Stimulated activated CD4-positive, alpha-beta T cell treated with anti-CD3 and anti-CD28 coated beads, Interleukin-4, amount 100 ng/mL, for 4 hours (primary cell): ENCODE measurements around the gene RNF20.
"Not testable (repeated sequence)": the region's sequence is repeated elsewhere in the genome, so short reads cannot be mapped to it uniquely, and the experiment has no call there.

Source experiments
- DNase-seq, 2 experiments: peaks; one replicate each; pipeline ENCODE4 v3.0.0-alpha.2; 2020

RNF20 gene

DNA sequence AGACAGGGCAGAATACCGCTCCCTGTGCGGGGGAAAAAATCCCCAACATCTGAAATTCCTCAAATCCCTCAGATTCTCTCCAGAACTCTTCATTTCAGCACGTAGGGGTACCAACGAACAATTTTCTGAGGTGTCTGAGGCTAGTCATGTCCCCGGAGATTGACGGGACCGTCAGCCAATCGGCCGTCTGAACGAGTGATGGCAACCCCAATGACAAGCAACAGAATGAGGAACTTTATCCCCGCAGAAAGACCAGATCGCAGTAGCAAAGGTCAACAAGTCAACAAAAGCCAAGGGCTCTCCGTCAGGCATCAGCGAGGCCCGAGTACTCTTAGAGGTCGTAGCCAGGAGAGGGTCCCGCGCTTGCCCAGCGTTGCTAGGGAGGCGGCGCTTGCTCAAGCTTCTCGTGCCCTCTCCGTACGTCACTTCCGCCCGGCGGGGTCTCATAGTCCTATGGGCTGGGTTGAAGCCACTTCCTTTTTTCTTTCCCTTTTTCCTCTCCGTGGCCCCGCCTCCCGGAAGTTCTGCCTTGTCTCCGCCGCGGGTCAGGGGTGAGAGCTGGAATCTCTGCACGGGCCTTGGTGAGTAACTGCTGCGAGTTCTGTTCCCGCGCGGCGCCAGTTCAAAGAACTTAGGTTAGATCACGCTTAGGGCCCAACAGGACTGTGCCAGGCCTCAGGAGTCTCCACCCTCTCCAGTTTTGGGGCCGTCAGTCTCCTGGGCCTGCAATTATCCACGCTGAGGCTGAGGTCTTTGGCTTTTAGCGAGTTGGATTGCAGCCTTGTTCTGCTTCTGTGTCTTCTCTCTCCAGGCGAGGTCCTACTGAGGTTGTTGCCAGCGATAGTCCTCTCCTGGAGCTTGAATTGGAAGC, at the start of gene RNF20:
Gene RNF20 (plus strand): TSS at position 520 of the 871 bp plus-strand sequence. CDS start 1,571 bp downstream, outside the sequence.
- peak; percentile 99 to 100 for DNase-seq

GRCh38 chr9:101484046-101484445, 49.6 kb upstream of the RNF20 start:
- DNase-seq: no peak

GRCh38 chr9:101485924-101486692, 47.5 kb upstream of the RNF20 start:
- no peak for DNase-seq

GRCh38 chr9:101486693-101487442, 46.8 kb upstream of the RNF20 start:
- DNase-seq: no peak

DNA sequence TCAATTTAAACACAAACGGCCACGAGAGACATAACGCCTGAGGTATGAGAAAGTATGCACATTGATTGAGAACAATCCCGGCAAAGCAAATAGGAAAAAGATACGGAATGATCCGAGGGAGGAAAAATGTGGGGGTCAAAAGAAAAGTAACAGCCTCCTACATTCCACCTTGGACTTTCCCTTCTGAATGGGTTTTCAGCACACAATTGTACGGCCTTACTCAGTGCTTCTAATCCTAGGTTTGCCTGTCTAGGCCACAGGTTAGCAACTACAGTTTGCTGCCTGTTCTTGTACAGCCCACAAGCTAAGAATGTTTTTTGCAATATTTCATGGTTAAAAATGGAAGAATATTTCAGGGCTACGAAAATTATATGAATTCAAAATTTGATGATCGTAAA, 46.2 kb upstream of the RNF20 start:
- DNase-seq: no peak

DNA sequence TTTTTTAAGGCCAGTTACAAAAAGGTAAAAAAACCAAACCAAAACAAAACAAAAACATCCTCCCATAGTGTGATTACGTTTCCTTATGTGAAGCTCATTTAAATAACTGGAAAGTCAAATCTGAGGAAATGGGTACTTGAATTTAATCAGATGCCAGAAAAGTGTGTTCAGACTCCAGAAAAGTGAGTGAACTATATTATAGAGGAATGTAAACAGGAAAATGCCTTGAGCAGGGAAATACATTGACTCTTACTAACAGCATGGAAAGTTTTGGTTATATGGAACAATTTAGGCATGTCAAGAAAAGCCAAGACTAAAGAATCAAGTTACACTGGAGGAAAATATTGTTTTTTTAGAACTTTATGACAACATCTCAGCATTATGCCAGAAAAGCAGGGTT, 37.8 kb upstream of the RNF20 start:
- DNase-seq: no peak

DNA sequence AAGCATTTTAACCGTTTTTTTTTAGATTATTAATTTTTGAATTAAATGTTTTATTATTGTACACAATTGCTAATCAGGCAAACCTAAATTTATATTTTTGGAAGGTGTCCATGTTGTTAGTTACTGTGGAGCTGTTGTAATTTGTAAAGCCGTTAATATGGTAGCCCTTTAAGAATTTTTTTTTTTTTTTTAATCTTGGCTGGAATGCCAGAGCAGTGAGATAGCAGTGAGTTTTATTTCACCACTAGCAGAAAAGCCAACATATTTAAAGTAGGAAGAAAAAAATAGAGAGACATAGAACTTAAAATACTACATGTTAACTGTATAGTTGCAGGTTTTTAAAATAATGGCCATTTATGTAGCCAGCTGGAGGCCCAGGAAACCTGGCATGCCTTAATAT, 35.3 kb upstream of the RNF20 start:
- no peak for DNase-seq

- no peak for DNase-seq
Measured at GRCh38 chr9:101504188-101504587, 29.5 kb upstream of the RNF20 start.

GRCh38 chr9:101508211-101508610, 25.4 kb upstream of the RNF20 start:
- no peak for DNase-seq

DNA sequence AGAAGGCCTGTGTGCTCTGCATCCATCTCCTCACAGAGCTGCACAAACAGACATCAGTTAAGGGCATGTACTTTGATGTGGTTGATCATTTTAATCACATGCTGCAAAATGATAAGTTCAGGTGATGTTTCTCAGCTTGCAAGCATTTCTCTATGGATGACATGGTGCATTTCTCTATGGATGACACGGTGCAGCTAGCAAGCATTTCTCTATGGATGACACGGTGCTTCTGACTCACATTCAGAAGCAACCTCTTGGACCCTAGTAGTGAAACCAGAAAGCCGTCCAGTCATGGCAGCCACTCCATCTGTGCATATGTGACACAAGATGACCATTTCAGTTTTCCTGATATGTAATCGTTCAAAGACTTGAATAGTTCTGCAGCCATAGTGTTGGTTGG, 24.1 kb upstream of the RNF20 start:
- no peak for DNase-seq

DNA sequence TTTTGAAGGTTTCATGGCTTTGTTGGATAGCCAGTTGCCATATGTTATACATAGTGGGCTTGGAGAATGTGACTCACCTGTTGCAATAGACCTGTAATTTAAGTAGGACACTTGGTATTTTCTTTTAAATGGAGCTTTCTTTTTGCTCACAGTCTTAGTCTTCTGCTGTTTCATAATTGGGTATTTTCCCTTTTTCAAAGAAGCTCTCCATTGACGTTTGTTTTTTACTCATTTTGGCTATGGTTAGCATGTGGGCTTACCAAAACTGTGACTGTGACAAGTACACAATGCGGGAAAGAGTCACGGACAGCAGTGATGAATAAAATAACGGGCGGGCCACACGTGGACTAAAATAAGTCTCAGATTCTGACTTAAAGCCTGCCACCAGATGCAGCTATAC, 23.2 kb upstream of the RNF20 start:
- DNase-seq: no peak

GRCh38 chr9:101511009-101511408, 22.6 kb upstream of the RNF20 start:
- DNase-seq: no peak

DNA sequence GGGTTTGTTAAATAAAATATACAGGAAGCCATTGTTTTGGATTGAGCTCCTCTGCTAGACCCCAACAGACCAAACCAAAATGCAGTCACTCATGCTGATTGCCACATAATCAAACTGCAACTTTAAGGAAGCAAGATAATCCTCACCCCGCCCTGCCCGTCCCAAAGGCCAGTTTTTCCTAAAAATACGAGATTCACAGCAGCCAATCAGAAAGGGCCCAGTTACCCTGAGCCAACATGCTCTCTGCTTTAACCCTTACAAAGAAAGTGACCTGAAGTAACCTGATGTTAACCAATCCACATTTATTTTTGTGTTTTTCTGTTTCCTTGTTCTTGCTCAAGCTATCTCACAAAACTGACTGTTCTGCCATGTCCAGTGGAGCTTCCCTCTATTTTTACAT, 21.5 kb upstream of the RNF20 start:
- DNase-seq: no peak

DNA sequence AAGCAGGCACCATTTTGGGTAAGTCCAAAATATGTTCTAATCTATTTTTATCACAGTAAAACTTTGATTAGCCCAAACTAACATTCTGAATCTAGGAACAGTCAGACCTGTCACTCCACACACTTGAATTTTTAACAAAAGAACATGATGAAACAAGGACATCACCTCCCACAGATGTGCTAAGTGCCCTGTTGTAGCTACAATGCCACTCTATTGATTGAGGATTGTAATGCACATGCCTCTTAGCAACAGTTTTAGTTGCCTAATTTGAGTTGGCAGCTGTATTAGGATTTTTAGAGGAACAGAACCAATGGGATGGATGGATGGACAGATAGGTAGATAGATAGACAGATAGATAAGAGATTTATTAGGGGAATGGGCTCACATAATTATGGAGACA, 20.3 kb upstream of the RNF20 start:
- DNase-seq: no peak

DNA sequence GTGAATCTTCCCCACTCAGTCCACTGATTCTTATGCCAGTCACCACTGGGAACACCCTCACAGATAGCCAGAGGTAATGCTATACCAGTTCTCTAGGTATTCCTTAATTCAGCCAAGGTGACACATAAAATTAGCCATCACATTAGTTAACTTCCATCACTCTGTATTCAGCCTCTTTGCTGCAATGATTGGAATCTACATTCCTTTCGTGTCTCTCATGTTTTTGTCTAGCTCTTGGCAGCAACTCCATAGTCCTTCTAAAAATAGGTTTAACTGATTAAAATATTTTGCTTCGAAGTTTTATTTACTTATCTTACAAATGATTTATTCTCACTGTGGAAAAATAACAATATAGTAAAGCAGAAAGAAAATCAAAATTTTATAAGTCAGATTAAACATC, 19.6 kb upstream of the RNF20 start:
- DNase-seq: no peak

DNA sequence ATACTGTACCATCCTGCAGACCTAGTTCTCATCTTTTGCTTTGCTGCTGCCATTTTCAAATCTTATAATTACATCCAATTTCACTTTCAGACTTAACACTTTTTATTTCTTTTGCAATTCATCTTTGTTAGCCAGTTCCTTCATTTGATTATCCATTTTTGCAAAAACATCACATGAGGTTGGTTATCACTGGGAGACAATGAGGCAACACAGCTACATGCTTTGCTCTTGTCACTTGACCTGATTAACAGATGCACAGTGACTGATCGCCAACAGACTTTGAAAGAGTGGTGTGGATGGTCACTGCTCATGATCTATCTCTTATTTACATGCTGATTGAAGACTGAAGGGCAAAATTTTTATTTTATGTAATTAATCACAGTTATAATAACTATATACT, 17.0 kb upstream of the RNF20 start:
- DNase-seq: no peak

- not testable (repeated sequence) for DNase-seq
Measured at GRCh38 chr9:101518489-101518888, 15.2 kb upstream of the RNF20 start.

GRCh38 chr9:101524371-101524770, 9.3 kb upstream of the RNF20 start:
- no peak for DNase-seq

DNA sequence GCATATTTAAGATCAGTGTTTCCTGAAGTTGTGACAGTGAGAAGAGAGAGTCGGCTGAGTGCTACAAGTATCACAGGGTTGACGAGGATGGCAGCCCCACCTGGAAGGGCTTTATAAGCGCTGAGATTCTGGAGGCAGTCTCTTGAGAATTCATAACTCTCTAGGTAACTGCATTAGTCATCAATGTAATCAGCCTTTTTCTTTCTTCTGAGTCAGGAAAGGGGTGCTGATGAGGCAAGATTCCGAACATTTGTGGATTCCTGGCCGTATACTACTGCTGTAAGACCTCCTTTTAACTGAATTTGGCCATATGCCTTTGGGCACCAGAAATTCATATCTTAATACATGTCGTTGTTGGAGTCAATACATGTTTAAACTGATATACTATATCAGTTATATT, 6.6 kb upstream of the RNF20 start:
- DNase-seq: no peak

GRCh38 chr9:101528015-101528414, 5.6 kb upstream of the RNF20 start:
- no peak for DNase-seq

DNA sequence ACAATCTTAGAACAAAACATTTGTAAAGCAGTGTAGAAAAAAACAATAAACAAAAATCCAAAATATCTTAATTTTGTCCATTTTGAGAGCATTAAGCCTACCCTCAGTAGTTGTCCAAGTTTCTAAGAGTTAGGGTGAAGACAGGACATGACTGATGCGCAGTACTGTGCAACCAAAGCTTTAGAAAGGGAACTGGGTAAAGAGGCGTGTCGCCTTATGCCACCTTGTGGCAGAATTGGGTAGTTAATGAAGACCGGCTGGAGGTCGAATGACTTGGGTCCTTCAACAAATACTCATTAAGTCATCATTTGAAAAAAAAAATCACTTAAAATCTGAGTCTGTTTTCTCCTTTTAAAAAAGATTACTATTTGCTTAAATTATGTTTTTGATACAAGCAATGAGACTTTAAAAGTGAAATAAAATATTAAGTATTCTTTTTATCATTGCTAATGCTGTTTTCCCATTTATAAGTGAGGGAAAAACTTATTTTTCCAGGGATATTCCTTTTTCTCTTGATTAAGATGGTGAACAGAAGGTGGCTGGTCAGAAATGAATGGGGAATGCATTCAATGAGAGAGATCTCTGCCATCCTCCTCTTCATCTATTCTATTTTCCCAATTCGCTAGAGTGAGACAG, 3.5 kb upstream of the RNF20 start:
- peak; percentile 52 to 67 for DNase-seq

GRCh38 chr9:101536351-101536750, 2.7 kb downstream of the RNF20 start:
- no peak for DNase-seq

DNA sequence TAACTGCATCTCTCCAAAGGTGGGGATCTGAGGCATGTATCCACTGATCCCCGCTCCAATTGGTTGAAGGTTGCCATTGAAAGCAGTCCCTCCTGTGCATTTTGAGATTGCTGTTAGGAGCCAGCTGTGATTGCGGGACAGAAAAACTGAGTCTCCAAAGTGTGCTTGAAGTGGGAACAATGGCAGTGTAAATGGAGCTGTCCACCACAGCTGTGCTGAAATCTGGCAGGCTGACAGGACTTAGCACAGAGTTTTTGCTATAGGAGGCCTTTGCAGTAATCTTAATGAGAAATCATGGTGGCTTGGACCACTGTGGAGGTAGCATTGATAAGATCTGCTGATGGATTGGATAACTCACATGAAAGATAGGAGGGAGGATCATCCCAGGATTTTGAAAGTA, 3.3 kb downstream of the RNF20 start:
- DNase-seq: no peak
